IPS DF 4.7 (cell line): ENCODE data around the gene PCYT2.

ENCODE experiments used
- DNase-seq: peaks from one replicate; pipeline ENCODE4 v3.0.0-alpha.2; 2013; ENCODE audit warnings: low spot score; ENCODE audit errors: extremely low read depth

Gene PCYT2

DNA sequence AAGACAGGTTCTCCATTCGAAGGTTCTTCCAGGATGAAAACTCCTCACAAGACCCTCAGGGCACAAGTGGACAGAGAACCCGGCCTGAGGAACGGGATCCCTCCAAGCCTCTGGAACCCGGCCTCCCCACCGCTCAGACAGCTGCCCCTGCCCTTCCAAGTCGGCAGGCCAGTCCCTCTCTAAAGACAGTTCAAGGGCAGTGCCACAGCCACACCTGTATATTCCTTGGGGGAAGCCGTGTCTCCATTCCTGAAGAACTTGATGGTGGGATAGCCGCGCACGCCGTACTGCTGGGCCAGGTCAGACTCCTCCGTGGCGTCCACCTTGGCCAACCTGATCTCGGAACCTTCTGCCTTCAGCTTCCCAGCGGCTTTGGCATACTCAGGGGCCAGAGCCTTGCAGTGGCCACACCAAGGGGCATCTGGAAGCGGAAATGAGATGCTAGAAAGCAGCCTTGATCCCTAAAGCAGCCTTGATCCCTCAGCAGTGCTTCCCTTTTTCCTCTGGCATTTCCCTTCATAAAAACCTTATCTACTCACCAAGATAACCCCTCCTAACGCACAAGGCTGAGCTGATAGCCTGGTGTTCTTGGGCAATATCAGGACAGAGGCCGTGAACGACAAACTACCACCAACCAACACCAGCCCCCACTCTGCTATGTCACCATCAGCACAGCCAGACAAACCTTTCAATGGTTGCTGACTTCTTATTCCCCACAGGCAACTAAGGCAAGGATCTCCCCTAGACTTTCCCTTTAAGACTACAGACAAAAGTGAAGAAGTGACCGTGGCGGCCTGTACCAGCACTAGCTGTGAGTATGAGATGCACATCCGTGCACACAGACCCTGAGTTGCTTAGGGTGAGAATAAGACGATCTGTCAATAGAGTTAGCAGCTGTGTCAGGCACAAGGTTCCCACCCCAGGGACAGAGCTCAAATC is 52.0 kb downstream of the PCYT2 start:
- no peak for DNase-seq

DNA sequence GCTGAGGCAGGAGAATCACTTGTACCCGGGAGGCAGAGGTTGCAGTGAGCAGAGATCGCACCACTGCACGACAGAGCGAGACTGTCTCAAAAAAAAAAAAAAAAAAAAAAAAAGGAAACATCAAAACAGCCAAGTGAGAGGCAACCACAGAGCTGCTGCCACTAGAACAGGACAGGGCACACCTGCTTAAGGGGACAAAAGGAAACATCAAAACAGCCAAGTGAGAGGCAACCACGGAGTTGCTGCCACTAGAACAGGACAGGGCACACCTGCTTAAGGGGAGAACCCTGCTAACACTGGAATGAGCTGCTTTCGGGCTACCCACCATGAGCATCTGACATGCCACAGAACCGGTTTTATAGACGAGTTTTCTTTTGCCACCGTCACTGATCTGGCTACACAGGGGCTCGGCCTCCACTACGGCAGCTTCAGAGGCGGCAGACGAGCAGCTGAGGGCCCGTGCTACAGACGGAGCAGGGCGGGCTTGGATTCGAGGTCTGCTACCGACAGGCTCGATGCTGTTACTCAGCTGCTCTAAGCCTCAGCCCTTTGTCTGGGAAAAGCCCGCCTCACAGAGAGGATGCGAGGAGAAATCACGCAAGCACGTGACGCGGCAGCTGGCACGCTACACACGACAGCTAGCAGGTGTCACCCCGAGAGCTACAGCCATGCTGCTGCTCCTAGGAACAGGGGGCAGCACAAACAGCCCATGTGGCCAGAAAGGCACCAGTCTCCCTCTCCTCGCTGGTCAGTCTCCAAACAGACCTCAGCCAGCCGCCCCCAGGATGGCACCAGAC is 52.8 kb downstream of the PCYT2 start:
- no peak for DNase-seq

DNA sequence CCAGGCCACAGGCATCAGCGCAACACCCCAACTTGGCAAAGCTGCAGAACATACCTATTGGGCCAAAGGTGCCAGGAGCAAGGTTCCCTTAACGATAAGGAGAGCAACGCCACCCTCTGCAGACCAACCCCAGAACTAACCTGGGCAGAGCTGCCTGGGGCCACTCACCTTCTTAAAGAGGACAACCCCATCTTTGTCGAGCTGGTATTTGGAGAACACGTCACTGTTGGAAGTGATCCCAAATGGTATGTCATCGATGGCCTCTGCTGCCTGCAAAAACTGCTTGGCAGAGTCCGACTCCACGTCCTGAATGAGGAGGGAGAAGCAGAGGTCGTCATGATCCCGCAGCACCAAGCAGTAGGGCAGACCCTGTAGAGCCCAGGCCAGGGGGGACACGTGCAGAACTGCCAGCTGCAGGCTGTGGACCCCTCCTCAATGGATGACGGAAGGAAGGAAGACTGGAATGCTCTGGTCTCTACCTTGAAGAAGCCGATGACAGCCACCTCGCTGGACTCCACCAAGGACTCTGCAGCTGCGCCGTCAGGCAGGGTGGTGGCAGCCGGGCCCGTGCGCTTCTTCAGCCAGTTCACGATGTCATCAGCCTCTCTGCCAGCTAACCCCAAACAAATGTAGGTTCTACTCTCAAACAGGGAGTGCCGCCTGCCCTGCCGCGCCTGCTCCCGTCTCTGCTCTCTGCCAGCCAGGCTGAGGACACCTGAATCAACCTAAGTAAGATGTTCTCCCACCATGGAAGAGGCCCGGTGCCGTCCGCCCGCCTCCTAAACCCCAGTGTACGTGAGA is 56.0 kb downstream of the PCYT2 start:
- DNase-seq: no peak

DNA sequence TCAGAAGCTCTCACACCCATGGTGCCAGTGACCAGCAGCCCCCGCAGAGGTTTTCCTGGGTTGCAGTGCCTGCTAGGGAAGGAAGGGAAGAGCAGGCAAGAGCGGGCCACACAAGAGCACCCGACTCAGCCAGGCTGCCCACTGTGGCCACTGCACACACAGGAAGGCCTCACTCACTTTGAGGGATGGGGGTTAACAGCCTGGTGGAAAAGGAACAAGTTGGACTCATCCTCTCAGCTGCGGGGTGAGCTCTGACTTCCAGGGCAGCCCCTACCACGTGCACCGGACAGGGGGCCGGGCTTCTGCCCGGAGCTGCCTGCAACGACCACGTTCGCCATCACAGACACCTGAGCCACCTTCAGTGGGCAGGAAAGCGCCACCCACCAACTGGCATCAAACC is 59.0 kb downstream of the PCYT2 start:
- no peak for DNase-seq

DNA sequence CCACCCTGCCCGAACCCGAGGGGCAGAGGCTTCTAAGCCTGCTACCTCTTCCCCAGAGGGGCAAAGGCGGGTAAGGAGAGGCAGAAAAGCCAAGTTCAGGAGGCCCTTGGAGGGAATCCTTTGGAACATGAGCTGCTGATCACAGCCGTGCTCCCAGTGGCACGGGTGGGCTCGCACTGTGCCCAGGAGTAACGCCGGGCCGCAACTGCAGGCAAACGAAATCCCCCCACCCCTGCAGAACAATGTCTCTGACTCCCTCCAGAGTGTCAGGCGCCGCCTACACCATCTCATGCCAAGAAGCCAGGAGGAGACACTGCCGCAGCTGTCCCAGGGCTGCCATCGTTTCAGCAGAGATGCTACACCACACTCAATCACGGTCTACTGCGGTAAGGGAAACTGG is 59.8 kb downstream of the PCYT2 start:
- DNase-seq: no peak
